ENCODE measurements around the gene HOXA6.

DNA sequence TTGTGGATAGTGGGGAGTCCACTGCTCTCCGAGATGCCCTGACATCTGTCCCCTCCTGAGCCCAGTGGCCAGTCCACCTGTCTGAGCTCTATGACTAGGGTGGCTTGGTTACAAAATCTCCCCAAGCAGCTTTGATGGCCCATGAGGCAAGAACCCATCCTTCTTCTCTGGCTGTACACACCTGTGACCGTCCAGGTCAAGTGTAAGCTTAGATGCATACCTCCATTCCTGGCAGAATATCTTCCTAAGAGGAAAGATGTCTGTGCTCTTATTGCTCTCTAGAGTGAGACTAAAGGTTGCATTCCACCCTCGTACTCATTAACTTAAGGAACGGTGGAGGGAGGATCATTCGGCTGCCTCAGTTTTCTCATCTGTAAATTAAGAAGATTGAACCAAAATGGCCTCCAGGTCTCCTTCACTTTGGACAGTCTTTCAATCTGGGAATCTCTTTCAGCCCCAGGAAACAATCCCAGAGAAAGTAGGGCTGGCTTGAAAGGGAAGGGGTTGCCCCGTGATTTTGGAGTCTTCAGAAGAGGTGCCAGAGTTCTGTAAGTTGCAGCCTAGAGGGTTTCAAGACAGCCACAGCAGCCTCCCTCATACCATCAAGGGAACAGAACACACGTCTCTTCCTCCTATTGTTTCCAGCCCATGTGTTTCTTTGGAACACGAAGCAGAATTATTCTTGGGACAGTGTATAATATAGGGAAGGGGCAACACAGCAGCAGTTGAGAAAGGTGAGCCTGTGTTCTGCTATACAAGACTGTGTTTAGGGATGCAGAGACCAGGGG, 22.5 kb downstream of the HOXA6 start:
- TF ChIP-seq, protein P1, sequence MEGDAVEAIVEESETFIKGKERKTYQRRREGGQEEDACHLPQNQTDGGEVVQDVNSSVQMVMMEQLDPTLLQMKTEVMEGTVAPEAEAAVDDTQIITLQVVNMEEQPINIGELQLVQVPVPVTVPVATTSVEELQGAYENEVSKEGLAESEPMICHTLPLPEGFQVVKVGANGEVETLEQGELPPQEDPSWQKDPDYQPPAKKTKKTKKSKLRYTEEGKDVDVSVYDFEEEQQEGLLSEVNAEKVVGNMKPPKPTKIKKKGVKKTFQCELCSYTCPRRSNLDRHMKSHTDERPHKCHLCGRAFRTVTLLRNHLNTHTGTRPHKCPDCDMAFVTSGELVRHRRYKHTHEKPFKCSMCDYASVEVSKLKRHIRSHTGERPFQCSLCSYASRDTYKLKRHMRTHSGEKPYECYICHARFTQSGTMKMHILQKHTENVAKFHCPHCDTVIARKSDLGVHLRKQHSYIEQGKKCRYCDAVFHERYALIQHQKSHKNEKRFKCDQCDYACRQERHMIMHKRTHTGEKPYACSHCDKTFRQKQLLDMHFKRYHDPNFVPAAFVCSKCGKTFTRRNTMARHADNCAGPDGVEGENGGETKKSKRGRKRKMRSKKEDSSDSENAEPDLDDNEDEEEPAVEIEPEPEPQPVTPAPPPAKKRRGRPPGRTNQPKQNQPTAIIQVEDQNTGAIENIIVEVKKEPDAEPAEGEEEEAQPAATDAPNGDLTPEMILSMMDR (IDR thresholded peaks at IDR 0.05): no peak
- TF ChIP-seq POLR2A (IDR thresholded peaks at IDR 0.05): no peak

Measured in esophagus squamous epithelium (tissue), 4 donors.